Measurements from ENCODE around the gene TEX48. TPM values are rescaled to one million over a fixed set of nuclear protein-coding genes. Genes with fewer than 3 reads are reported as not detected.

The TEX48 gene
- total RNA-seq, 1 experiment from 2014 or later: not detected

- DNase-seq (ENCODE audit: low spot score): no peak
Measured at GRCh38 chr9:114621975-114622609, 59.9 kb downstream of the TEX48 start.

- DNase-seq (ENCODE audit: low spot score): no peak
Measured at GRCh38 chr9:114621561-114621960, 60.4 kb downstream of the TEX48 start.

- DNase-seq (ENCODE audit: low spot score): no peak
Measured at GRCh38 chr9:114619191-114619761, 62.7 kb downstream of the TEX48 start.

GRCh38 chr9:114616684-114617520 lies 65.1 kb downstream of the TEX48 start:
- DNase-seq (ENCODE audit: low spot score): no peak

Other genes with a start within 250 kb of the TEX48 start
- gene WHRN, start 176.7 kb downstream of the TEX48 start, total RNA-seq (2014; rRNA removed; shearing (Covaris generic)): 0.61 and 0.78 TPM in 2 replicates
- gene ATP6V1G1, start 94.4 kb downstream of the TEX48 start, total RNA-seq (2014; rRNA removed; shearing (Covaris generic)): 61.1 and 71.3 TPM in 2 replicates
- gene TMEM268, start 70.9 kb downstream of the TEX48 start, total RNA-seq (2014; rRNA removed; shearing (Covaris generic)): 2.6 and 3.9 TPM in 2 replicates
- gene TEX53, start 24.4 kb downstream of the TEX48 start, total RNA-seq (2014; rRNA removed; shearing (Covaris generic)): not detected in 2 replicates
- gene TNFSF15, start 123.8 kb upstream of the TEX48 start, total RNA-seq (2014; rRNA removed; shearing (Covaris generic)): 5.2 TPM in 2 replicates
- gene TNFSF8, start 248.4 kb upstream of the TEX48 start, total RNA-seq (2014; rRNA removed; shearing (Covaris generic)): not detected in 2 replicates